Measurements from ENCODE around the gene PHACTR3.

GRCh38 chr20:59779656-59780380 is 175.5 kb downstream of the PHACTR3 start:
- TF ChIP-seq CTCF (conservative IDR thresholded peaks at IDR 0.05) = no peak
- TF ChIP-seq ZFX (IDR thresholded peaks at IDR 0.05) = no peak

Data from C4-2B (cell line).